SHP77 (cell line): ENCODE measurements around the gene DNAJC4.

Experiments
- DNase-seq, 2 experiments: peaks; one replicate each; lab custom pipeline; 2025; lab: John Stamatoyannopoulos, UW

The DNAJC4 gene, protein sequence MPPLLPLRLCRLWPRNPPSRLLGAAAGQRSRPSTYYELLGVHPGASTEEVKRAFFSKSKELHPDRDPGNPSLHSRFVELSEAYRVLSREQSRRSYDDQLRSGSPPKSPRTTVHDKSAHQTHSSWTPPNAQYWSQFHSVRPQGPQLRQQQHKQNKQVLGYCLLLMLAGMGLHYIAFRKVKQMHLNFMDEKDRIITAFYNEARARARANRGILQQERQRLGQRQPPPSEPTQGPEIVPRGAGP

DNA sequence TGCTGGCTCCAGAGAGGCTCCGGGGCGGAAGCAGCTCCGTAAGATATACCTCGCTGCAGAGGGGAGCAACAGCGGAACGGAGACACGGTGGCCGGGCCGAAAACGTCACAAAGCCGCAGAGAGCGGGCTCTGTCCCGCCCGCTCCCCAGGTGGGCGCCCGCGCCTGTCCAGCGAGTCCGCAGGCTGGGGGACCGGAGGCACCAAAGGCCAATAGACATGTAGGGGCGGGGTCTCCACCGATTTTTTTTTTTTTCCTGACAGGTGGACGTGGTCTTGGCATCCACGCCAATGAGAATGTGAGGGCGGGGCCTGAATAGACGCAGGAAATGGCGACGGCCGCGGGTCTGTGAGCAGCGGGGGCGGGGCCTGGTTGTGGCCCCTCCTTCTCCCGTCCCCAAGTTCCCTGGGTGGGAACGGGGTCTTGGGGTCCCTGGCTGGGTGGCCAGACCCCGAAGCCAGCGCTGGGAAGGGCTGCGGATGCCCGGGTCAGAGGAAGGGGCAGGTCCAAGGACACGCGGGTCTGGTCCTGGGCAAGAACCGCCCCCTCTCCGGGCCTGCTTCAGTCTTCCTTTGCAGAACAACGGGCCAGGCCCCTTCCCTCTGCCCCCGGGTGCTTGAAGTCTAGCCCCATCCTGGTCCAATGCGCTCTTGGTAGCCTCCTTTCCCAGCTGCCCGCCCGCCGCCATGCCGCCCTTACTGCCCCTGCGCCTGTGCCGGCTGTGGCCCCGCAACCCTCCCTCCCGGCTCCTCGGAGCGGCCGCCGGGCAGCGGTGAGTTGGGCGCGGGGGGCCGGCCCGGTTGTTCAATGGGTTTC lies at the start of gene DNAJC4:
Gene DNAJC4, plus strand, starts transcription at position 378 of the 814 bp plus-strand sequence. Its CDS starts 307 bp downstream, at position 685.
- DNase-seq: peak; percentile 93 to 94

DNA sequence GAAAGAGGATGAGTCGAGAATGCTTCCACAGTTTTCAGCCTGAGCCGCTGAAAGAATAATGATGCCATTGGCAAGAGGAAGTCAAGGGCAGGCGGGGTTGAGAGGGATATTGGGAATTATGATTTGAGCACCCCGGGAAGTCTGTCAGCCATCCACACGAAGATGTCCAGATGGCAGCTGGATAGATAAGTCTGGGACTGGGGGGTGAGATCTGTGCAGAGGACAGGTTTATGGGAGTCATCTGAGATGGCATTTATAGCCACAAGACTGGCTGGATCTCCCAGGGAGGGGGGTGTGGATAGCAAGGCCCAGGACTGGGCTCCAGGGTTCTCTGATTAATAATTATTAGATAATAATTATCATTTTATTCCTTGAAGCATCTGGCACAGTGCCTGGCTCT lies 49.5 kb upstream of the DNAJC4 start:
- DNase-seq: no peak

DNA sequence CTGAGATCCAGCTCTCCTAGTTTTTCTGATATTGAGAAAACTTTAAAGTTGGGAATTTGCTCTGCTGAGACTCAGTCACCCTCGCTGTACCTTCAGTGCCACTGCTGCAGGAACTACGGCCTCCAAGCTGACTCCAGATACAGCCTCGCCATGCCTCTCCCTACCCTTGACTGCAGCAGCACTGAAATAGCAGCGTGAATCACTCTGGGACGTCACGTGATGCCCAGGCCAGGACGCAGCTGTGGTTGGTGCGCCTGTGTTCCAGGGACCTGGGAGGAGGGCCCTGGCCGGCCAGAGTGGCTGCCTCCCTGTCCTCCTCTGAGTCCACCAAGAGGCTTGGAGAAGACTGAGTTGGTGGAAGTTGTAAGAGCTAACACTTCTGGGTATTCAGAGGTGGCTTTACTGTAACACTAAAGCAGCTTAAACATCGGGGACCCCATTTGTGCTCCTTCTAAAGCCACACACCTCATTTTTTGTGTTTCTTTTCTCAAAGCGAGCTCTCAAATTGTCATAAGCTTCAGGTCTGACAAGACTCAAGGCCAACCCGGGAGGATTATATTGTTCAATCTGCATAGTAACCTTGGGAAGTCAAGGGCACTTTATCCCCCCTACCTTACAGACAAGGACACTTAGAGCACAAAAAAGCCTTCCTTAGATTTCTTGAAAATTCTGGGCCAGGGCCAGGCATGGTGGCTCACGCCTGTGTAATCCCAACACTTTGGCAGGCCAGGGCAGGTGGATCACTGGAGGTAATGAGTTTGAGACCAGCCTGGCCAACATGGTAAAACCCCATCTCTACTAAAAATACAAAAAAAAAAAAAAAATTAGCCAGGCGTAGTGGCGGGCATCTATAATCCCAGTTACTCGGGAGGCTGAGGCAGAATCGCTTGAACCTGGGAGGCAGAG lies 48.6 kb upstream of the DNAJC4 start:
- peak; percentile 87 to 89 for DNase-seq

DNA sequence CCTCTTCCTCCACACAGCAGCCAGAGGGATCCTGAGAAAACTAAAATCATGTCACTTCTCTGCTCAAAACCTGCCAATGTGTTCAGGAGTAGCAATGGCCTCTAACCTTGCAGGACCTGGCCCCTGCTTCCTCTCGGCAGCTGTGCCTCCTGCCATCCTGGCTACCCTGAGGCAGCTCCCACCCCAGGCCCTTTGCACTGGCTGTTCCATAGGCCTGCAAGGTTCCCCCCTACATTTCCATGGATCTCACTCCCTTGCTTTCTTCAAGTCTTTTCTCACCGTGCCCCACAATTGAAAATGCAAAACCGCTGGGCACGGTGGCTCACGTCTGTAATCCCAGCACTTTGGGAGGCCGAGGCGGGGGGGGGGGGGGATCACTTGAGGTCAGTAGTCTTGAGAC lies 46.5 kb upstream of the DNAJC4 start:
- no peak for DNase-seq

DNA sequence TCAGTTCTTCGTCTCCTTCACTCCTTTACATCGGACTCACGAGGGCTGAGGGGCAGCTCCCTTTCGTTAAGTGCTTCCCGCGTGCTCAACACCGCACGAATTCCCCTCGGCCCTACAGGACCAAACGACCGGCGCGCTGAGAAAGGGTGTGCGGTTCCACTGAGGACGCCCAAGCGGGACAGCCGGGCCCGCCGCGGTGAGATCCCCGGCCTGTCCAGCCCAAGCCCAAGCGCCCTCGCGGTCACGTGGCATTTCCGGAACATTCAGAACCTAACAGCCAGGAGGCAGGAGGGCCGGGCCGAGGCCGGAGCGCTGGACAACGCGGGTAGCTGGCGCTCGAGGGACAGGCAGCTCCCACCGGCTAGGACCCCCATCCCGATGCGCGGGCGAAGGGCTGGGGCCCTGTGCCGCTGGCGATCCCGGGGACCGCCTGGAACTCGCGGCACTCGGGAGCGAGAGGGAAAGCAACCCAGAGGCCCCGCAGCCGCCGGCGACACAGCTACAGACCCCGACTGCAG lies 45.1 kb upstream of the DNAJC4 start:
- peak in 1 of 2 experiments; percentile 64 for DNase-seq

DNA sequence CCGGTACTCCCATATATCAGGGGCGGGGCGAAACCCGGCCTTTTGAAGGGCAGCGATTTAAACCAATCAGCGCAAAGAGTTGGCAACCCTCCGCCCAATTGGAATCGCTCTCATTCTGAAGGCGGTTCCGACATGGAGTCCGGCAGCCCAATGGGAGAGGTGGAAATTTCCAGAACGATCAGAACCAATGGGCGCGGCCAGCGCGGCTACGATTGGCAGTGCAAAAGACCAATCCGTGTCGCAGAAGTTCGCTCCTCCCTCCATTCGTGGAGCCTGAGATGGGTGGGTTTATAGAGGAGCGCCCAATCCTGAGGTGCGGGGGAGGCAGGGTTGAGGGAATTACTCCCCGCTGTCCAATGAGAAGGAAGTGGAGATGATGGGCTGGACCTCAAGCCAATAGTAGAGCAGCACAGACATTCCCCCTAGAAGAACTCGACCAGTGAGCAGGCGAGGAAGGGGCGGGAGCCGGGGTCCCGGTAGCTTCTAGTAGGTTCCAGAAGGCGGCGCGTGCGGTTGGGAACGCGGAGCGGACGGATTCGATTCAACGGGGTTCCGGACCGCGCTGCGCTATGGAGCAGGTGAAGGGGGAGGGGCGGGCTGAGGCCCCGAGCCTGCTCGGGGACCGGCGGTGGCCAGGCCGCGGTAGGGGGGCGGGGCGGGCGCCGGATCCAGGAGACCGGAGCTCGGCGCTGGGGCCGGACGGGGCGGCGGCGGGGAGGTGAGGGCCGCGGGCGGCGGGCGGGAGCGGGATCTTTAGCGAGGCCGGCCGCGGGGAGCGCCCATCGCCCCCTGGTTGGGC lies 44.5 kb upstream of the DNAJC4 start, which contains the start of gene STIP1:
Gene STIP1, plus strand, starts transcription at position 479 of the 799 bp plus-strand sequence. Its CDS starts 91 bp downstream, at position 570.
- DNase-seq: peak; percentile 100

DNA sequence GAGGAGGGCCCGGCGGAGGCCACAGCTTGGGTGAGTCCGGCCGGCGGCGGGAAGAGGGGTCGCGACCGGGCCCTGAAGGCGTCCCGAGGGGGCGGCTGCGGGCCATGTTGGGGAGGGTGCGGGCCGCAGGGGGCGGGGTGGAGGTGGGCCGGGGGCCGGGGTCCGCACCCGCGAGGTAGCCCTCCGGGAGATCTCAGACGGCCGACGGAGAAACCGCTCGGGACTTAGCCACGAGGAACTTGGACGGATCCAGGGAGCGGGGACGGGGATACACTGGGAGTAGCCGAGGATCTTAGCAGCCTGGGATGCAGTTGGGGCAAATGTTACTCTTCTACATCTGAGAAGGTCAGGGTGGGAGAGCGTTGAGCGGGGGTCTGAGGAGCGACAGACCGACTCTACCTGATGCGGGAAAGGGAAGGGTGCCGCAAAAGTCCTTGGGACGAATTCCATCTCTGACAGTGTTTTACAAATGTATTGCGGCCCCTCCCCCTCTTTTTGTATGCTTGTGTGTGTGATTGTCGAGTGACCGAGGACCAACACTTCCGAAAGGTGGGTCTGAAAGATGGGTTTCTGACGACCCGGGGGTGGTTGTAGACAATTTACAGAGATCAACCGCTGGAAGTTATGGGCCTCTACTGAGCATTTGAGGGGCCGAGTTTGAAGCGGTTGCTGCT lies 43.7 kb upstream of the DNAJC4 start:
- no peak for DNase-seq

DNA sequence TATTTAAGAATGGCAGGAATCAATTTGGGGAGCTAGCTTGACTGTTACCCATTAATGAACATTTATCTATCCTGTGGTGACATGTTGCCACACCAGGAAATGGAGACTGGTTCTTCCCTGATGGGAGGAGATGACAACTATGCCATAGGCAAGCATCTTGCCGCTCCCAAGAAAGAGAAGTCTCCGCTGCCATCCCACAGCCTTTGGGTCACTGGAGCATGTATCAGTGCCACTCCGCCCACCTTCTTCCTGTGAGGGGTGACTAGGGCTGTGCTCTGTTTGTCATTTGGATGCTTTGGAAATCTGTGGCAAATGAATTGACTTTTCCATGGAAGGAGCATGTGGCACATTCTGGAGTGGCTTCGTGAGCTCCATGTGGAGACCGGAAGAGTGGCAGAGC lies 37.9 kb upstream of the DNAJC4 start:
- no peak for DNase-seq

DNA sequence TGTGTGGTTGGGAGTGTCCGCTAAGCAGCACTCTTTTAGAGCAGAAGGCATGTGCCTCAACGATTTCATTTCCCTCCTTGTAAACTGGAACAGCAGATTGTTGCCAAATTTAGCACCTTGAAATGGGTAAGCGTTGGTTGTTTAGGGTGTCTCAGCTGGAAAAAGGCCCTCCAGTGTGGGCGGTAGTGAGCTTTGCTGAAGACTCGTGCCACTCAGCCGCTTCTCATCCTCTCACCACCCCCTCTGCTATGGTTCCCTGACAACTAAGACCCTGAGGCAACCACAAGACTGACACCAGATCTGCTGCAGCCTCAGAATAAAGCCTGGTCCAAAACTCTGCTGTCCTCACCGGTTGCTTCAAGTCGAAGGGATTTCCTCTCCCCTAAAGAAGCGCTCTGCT lies 33.7 kb upstream of the DNAJC4 start:
- DNase-seq: no peak

DNA sequence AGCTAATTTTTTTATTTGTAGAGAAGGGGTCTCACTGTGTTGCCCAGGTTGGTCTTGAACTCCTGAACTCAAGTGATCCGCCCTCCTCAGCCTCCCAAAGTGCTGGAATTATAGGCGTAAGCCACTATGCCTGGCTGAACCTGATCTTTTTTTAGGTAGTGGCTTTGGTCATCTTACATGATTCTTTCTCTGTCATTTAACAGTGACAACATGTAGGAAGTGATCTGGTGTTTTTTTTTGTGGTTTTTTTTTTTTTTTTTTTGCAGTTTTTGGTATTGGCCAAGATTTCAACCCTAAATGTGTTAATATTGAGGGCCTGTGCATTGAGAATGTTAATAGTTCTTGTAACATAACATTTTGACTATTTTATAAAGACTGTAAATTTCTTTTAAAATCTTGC lies 31.8 kb upstream of the DNAJC4 start:
- no peak for DNase-seq

DNA sequence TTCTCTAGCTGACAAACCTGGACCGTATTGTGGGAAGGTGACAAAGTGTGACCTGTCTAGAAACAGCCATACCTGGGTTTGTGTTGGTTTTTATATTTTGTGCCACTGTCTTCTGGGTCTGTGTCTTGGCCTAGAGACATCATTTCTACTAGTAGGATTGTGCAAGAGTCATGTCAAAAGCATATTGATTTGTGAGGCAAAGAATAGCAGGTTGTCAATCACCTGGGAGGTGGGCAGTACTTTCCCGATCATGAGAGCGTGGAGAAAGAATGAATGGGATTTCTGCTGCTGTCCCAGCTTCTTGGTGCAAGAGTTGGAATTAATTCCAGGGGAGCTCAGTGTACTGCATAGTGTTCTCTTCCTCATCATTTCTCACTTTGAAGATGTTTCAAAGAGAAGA lies 28.8 kb upstream of the DNAJC4 start:
- DNase-seq: no peak

DNA sequence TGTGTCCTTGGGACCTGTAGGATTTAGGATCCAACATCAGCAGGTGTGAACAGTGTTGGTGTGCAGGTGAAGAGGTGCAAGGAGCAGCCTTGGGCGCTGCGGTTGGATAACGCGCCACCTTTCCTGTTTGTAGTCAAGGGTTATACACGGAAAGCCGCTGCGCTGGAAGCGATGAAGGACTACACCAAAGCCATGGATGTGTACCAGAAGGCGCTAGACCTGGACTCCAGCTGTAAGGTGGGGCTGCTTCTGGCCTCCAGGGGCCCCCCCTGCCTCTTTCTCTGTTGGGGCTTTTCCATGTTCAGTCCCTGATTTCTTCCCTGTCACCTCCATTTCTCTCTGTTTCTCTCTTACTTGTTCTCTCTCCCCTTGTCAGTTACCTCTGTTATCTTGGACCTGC lies 27.4 kb upstream of the DNAJC4 start:
- DNase-seq: no peak

DNA sequence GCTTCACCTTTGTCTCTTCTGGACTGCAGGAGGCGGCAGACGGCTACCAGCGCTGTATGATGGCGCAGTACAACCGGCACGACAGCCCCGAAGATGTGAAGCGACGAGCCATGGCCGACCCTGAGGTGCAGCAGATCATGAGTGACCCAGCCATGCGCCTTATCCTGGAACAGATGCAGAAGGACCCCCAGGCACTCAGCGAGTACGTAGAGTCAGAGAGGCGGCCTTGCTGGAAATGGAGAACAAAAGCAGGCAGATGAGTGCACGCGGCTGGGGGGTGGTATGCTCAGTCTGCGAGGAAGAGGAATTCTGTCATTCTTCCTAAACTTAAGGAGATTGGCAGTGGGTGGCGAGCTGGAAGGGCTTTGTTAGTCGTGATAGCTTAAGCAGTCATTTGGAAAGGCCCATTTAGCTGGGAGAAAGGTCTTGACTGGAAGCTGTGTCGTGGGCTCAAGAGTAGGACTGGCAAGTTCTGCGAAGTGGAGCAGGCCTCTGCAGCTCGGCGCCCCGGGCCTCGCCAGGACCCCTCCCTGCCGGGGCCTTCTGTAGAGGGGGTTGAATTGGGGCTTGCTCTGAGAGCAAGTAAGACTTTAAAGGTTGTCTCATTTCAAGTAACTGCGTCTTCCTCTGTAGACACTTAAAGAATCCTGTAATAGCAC lies 26.8 kb upstream of the DNAJC4 start:
- DNase-seq: no peak

DNA sequence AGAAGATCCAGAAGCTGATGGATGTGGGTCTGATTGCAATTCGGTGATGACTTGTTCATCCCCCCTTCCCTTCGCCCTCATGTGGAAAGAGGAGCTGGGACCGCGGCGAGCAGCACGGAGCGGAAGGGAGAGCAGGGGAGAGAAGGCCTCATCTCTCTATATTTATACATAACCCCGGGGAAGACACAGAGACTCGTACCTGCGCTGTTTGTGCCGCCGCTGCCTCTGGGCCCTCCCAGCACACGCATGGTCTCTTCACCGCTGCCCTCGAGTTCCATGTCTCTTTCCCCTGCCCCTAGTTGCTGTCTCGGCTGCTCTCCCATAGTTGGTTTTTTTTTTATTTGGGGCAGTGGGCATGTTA lies 26.3 kb upstream of the DNAJC4 start:
- DNase-seq: no peak

DNA sequence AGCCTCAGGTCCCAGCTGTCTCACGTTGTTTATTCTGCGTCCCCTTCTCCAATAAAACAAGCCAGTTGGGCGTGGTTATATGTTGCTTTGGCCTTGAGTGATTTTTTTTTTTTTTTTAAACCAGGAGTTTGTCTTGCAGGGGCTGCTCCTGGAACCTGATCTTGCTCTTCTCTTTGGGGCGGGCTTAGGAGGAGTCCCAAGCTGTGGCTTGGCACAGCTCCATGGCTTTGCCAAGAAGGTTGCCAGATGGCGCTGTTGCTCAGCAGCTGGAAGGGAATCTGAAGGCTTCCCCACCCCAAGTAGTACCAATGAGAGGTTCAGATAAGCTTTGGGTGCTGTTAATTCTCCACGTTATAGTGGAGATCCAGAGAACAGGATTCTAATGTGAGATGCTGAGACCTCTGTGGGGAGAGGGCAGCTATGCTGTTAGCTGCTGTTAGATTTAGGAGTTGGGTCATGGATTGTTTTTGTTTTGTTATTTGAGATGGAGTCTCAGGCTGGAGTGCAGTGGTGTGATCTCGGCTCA lies 25.8 kb upstream of the DNAJC4 start:
- peak; percentile 62 to 72 for DNase-seq

DNA sequence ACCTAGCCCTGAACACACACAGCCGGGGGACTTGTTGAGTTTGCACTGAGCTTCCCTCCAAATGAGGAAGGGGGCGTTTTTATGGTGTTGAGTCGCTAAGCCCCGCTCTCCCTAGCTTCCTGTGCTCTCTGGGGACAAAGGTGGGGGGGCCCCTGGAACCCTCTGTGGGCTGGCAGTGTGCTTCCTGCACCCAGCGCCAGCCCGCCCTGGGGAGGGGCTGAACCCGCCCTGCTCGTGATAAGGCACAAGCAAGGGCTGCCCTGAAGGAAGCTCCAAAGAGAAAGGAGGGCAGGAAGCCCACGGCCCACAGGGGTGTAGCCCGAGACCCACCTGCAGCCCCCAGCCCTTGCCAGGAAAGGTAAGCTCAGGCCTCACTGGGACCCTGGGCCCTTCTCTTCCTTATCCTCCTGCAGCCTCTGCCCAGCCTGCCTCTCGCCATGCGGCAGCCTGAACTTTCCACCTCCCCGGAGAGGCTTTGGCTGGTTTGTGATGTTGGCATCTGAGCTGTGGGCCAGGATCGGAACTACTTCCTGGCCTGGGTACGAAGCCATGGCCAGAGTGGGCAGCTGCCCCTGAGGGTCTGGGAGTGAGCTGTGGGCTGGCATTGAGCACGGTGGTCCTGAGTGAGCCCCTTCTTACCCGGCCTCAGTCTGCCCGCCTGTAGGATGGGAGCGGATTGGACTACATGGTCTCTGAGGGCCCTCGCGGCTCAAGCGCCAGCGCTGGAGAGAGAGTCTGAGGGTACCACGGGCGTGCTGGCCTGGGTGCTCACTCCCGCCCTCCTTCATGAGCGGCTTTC lies 23.7 kb upstream of the DNAJC4 start, which contains the start of gene FERMT3:
Gene FERMT3, plus strand, starts transcription at position 265 of the 799 bp plus-strand sequence. CDS start 644 bp downstream, outside the sequence.
- no peak for DNase-seq

DNA sequence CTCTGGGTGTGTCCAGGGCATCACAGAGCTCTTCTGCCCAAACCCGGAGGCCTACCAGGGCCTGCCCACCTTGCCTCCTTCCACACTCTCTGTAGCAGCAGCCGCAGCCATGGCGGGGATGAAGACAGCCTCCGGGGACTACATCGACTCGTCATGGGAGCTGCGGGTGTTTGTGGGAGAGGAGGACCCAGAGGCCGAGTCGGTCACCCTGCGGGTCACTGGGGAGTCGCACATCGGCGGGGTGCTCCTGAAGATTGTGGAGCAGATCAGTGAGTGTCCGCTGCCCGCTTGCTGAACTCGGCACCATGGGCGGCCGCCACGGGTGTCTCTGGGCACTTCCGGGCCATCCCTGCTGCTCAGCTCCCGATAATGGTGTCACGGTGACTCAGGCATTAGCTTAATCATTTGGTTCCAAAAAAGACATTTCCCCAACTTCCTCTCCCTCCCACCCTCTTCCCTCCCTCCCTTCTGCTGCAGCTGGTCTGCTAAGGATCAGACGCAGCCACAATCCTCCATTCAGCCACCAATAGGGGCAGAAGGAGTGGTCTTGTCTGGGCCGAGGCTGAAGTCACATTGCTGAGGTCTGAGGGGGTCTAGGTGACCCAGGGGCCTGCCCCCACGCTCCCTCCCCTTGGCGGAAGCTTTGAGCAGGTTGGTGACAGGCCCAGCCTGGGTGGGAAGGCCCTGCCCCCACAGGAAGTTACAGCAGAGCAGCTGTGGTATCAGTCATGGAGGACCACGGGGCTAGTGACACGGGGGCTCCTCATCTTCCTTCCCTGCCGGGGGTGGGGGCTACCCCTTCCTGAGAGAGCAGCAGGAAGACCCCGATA lies 22.9 kb upstream of the DNAJC4 start:
- DNase-seq: peak; percentile 32 to 38
